GM23338 (cell line): Measurements from ENCODE around the gene MATN1. TPM values are rescaled to one million over a fixed set of nuclear protein-coding genes. Genes with fewer than 3 reads are reported as not detected.

Experiments
- ATAC-seq: fragments of 200-7000 bp; cut with Tn5 transposase; 3 replicates; pipeline ENCODE4 v1.9.1; 2020
- DNase-seq: peaks from one replicate; pipeline ENCODE4 v3.0.0-alpha.2; 2015; ENCODE audit warnings: low spot score
- H2AFZ ChIP-seq: fragments of 200-600 bp; sonication (generic); 2 replicates; pipeline ENCODE4 v1.8.0; 2016; ENCODE audit warnings: antibody characterized with exemption, mild to moderate bottlenecking, moderate library complexity
- H3F3A ChIP-seq: fragments of 200-600 bp; sonication (generic); replicated peaks from 2 replicates; pipeline ENCODE4 v1.8.0; 2017; ENCODE audit warnings: antibody characterized with exemption, mixed run types, low read depth
- H3K27ac ChIP-seq: fragments of 200-600 bp; sonication (generic); 2 replicates; pipeline ENCODE4 v1.6.1; 2016; ENCODE audit warnings: low read depth
- H3K27me3 ChIP-seq: fragments of 200-600 bp; sonication (generic); 2 replicates; pipeline ENCODE4 v1.8.0; 2016; ENCODE audit warnings: mild to moderate bottlenecking, mixed run types, moderate library complexity; ENCODE audit not compliant: insufficient read depth
- H3K36me3 ChIP-seq: fragments of 200-600 bp; sonication (generic); 2 replicates; pipeline ENCODE4 v1.8.0; 2016; ENCODE audit warnings: mild to moderate bottlenecking; ENCODE audit not compliant: insufficient read depth
- H3K4me1 ChIP-seq: fragments of 200-600 bp; sonication (generic); 2 replicates; pipeline ENCODE4 v1.8.0; 2016; ENCODE audit warnings: mild to moderate bottlenecking, moderate library complexity; ENCODE audit not compliant: insufficient read depth
- H3K4me2 ChIP-seq: fragments of 200-600 bp; sonication (generic); 2 replicates; pipeline ENCODE4 v1.7.1; 2017; ENCODE audit warnings: mixed run types
- H3K4me3 ChIP-seq: fragments of 200-600 bp; sonication (generic); 2 replicates; pipeline ENCODE4 v1.6.1; 2016; ENCODE audit warnings: mixed run types
- H3K79me2 ChIP-seq: fragments of 200-600 bp; sonication (generic); replicated peaks from 2 replicates; pipeline ENCODE4 v1.8.0; 2017; ENCODE audit warnings: mild to moderate bottlenecking; ENCODE audit not compliant: insufficient read depth
- H3K9me2 ChIP-seq: fragments of 200-600 bp; sonication (generic); 2 replicates; pipeline ENCODE4 v1.8.0; 2017; ENCODE audit not compliant: insufficient read depth
- H4K20me1 ChIP-seq: fragments of 200-600 bp; sonication (generic); replicated peaks from 2 replicates; pipeline ENCODE4 v1.8.0; 2017; ENCODE audit warnings: mild to moderate bottlenecking; ENCODE audit not compliant: insufficient read depth
- H3K27ac Mint-ChIP-seq: 2 replicates; pipeline ENCODE4 v1.8.0; 2020; ENCODE audit warnings: inconsistent platforms, mild to moderate bottlenecking, moderate library complexity, mixed read lengths
- H3K27me3 Mint-ChIP-seq: 3 replicates; pipeline ENCODE4 v1.8.0; 2022; ENCODE audit warnings: low read depth, mild to moderate bottlenecking, moderate library complexity, mixed read lengths, inconsistent platforms; ENCODE audit not compliant: insufficient read depth, poor library complexity
- H3K36me3 Mint-ChIP-seq: 3 replicates; pipeline ENCODE4 v1.8.0; 2021; ENCODE audit warnings: low read depth, mild to moderate bottlenecking, inconsistent platforms, moderate library complexity, mixed read lengths
- H3K4me1 Mint-ChIP-seq: 3 replicates; pipeline ENCODE4 v1.8.0; 2020; ENCODE audit warnings: mild to moderate bottlenecking, inconsistent platforms, mixed read lengths
- H3K4me3 Mint-ChIP-seq: 3 replicates; pipeline ENCODE4 v1.8.0; 2021; ENCODE audit warnings: moderate library complexity, mild to moderate bottlenecking, inconsistent platforms, mixed read lengths
- H3K9me3 Mint-ChIP-seq: 3 replicates; pipeline ENCODE4 v1.8.0; 2020; ENCODE audit warnings: moderate library complexity, mild to moderate bottlenecking, inconsistent platforms, mixed read lengths
- CTCF ChIP-seq, 2 experiments: fragments of 200-600 bp in 1 of 2; sonication (generic) in 1 of 2; conservative IDR thresholded peaks; 2 replicates each; pipeline versions ENCODE4 v1.5.1 to v1.6.1; 2016 to 2017; ENCODE audit warnings: antibody characterized with exemption in 2 of 2, low read depth in 2 of 2, mild to moderate bottlenecking in 2 of 2, moderate library complexity in 1 of 2
- NANOG ChIP-seq: IDR thresholded peaks from 2 replicates; pipeline ENCODE4 v1.6.1; 2016; ENCODE audit warnings: antibody characterized with exemption, borderline replicate concordance
- POLR2AphosphoS5 ChIP-seq: IDR thresholded peaks from 2 replicates; pipeline ENCODE4 v1.6.1; 2016; ENCODE audit warnings: antibody characterized with exemption, low read depth
- ZNF331 ChIP-seq: fragments of 250-450 bp; sonication (Bioruptor Pico); IDR thresholded peaks from 2 replicates; pipeline ENCODE4 v1.5.0; 2020; ENCODE audit warnings: low read depth, mild to moderate bottlenecking, moderate library complexity
- ZNF462 ChIP-seq: fragments of 250-450 bp; sonication (Bioruptor Pico); IDR thresholded peaks from 2 replicates; pipeline ENCODE4 v1.5.0; 2020; ENCODE audit warnings: mild to moderate bottlenecking, moderate library complexity
- polyA plus RNA-seq: library from polyadenylated mRNA; unstranded; fragments of >200 nt; fragmentation: Nextera tagmentation; extraction: Ambion mirVana; gene quantifications from 2 replicates; pipeline ENCODE4 v1.2.1, GENCODE V29; 2016
- total RNA-seq: library from RNA; depleted of rRNA; stranded (reverse); fragments of >200 nt; shearing (Covaris generic); gene quantifications from 2 replicates; pipeline ENCODE4 v1.2.3, GENCODE V29; 2014

MATN1 gene
- total and polyA plus RNA-seq, 2 experiments from 2014 or later: 0.08 to 0.31 TPM

- Mint-ChIP-seq H3K27ac (no peak overlapping the region), H3K27me3 (peaks cover 15% of the 10 kb centered on the region), H3K4me3 (no peak overlapping the region), H3K36me3 (peaks cover 15% of the 10 kb centered on the region), H3K9me3 (peaks cover 33% of the 10 kb centered on the region), H3K4me1 (no peaks in the 10 kb centered on the region; the same call in 2 of the 3 replicates)
- Histone ChIP-seq H3K27me3 (no peaks in the 10 kb centered on the region), H3F3A (no peaks in the 10 kb centered on the region), H3K9me2 (peaks cover 3% of the 10 kb centered on the region; the same call in 1 of the 2 replicates), H3K79me2 (no peaks in the 10 kb centered on the region), H3K4me1 (no peaks in the 10 kb centered on the region), H3K27ac (no peak overlapping the region), H3K4me3 (no peak overlapping the region), H3K4me2 (no peak overlapping the region), H2AFZ (no peak overlapping the region), H4K20me1 (no peaks in the 10 kb centered on the region), H3K36me3 (no peaks in the 10 kb centered on the region)
- DNase-seq: peak; percentile 51
- TF ChIP-seq NANOG: no peak
- TF ChIP-seq ZNF331 (CRISPR knock-in tag): no peak
- no peak for TF ChIP-seq POLR2AphosphoS5
- TF ChIP-seq CTCF (conservative IDR thresholded peaks at IDR 0.05; ENCODE audit: low read depth in 2 of 2): peak; percentile 61 to 72
- TF ChIP-seq ZNF462 (CRISPR knock-in tag): no peak
- no peak for ATAC-seq
These were observed 8.2 kb downstream of the MATN1 start for GRCh38 chr1:30715216-30715615.
